Adrenal gland (tissue), 12 donors: ENCODE results near the gene BABAM2. TPM values are rescaled to one million over a fixed set of nuclear protein-coding genes. Genes with fewer than 3 reads are reported as not detected.
"Not testable (repeated sequence)": the region's sequence is repeated elsewhere in the genome, so short reads cannot be mapped to it uniquely, and the experiment has no call there.

Experiments used
- DNase-seq, 7 donors: peaks; one replicate each; pipeline ENCODE4 v3.0.0-alpha.2; 2019 to 2020
- H3K27ac ChIP-seq, 5 donors: fragments of 200-600 bp; sonication (generic) in 4 of 5; 1 replicate in 3 of 5; 2 replicates in 2 of 5; pipeline versions ENCODE4 v1.5.1 to v1.8.0; 2016 to 2020; ENCODE audit warnings: mild to moderate bottlenecking in 1 of 5
- H3K27me3 ChIP-seq: fragments of 200-600 bp; 2 replicates; pipeline ENCODE4 v1.8.0; 2021
- H3K36me3 ChIP-seq, 2 donors: fragments of 200-600 bp; replicated peaks in 1 of 2; 1 replicate in 1 of 2; 2 replicates in 1 of 2; pipeline versions ENCODE4 v1.5.1 to v1.8.0; 2018 to 2022
- H3K4me1 ChIP-seq, 2 donors: fragments of 200-600 bp; replicated peaks in 1 of 2; 1 replicate in 1 of 2; 2 replicates in 1 of 2; pipeline versions ENCODE4 v1.5.1 to v1.8.0; 2018 to 2021
- H3K4me3 ChIP-seq, 4 donors: fragments of 200-600 bp; sonication (generic) in 3 of 4; one replicate each; pipeline ENCODE4 v1.5.1; 2016 to 2018
- H3K9me3 ChIP-seq, 3 donors: fragments of 200-600 bp; sonication (generic) in 1 of 3; replicated peaks in 1 of 3; 1 replicate in 2 of 3; 2 replicates in 1 of 3; pipeline versions ENCODE4 v1.5.1 to v1.8.0; 2016 to 2021
- POLR2A ChIP-seq, 2 donors: fragments of 450-650 bp; IDR thresholded peaks; one replicate each; pipeline ENCODE4 v1.6.1; 2017; ENCODE audit warnings: antibody characterized with exemption in 2 of 2, mild to moderate bottlenecking in 2 of 2, moderate library complexity in 1 of 2
- WGBS, 4 donors: extraction: QIAGEN DNeasy Blood & Tissue Kit in 2 of 4; methylation state at CpG; one replicate each; pipeline versions ENCODE4 v1.1.5 to v1.1.7; 2013 to 2017; 5-methylcytosine and 5-hydroxymethylcytosine counted together
- intact Hi-C, 2 donors: fragments of 100-400 bp; cut with DNase I; formaldehyde crosslinking; loops; one replicate each; pipeline versions ENCODE4 v1.14.1 to v1.15.0; 2022 to 2023
- polyA plus RNA-seq, 3 donors: library from polyadenylated mRNA; stranded (reverse); fragments of 200-250 nt in 2 of 3; fragments of 350-450 nt in 1 of 3; fragmentation: Illumina TruSeq in 1 of 3; extraction: RNeasy Lipid Tissue Mini Kit (QIAGEN cat#74804) in 1 of 3; gene quantifications; one replicate each; pipeline ENCODE4 v1.2.3, GENCODE V29; 2013 to 2014
- total RNA-seq, 9 donors: library from RNA; depleted of rRNA in 4 of 9; stranded (reverse); fragments of >200 nt in 4 of 9; fragments of 120-200 nt in 1 of 9; fragmentation: NEBNext Ultra II Directional in 1 of 9; extraction: Animal tissue kit (Norgen Biotek cat#: 25700) in 1 of 9; gene quantifications; one replicate each; pipeline versions ENCODE4 v1.1.0 to v1.2.4, GENCODE V29; 2013 to 2023
- TF ChIP-seq, protein P1 (sequence below), 6 experiments: fragments of 450-650 bp in 4 of 6; fragments of 200-600 bp in 2 of 6; sonication (generic) in 1 of 6; IDR thresholded peaks; 1 replicate in 5 of 6; 2 replicates in 1 of 6; pipeline versions ENCODE4 v1.5.1 to v1.8.0; 2016 to 2021; ENCODE audit warnings: antibody characterized with exemption in 6 of 6, mild to moderate bottlenecking in 2 of 6, moderate library complexity in 1 of 6
- donor health status: healthy with polysubstance abuse.
- donor health status: Bipolar disorder and iron deficiency.
- donor health status: DM: yes; HTN: yes; CAD: no.
- donor health status: DM: no; HTN: no; CAD: no.
- donor health status: DM: no; HTN: no; CAD: no.
- donor health status: DM: yes; HTN: yes; CAD: no.

The BABAM2 gene
- total and polyA plus RNA-seq, 12 donors = 88.2 to 925 (median 357) TPM

DNA sequence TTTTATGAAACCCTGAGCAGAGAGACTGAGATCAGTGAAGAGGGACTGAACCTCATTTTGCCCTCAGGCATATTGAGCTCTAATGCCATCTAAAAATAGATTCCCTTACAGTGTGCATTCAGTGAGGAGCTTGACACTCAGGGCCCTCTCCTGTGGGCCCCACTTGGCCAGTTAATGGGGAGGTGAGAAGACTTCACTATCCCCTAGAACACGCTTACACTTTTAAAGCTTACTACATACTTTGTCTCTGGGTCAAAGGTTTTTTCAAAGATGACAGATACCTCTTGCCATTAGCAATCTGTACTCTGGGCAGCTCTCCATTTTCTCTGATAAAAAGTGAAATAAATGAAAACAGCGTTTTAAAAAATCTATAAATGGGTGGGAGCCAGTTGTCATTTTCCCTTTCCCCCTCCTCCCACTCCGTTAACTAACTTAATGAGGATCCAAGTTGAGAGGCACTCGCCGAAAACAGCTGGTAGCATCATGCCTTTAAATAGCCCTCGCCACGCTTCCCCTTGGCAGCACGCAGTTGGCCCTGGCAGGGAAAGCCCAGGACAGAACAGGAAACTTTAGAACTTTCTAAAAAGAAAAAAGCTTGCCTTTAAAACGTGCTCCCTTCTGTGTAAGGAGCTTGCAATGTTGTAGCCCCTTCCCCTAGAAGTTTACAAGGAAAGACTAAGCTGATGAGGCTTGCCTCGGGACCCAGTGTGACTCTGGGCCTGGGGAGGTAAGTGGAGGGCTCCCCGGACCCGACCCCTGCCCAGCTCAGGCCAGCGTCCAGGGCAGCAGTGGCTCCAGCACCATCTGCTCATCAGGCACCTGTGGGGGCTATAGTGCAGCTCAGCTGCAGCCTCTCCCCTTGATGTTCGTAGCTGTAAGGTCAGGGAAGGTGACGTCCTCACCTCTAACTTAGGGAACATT lies 443.3 kb downstream of the BABAM2 start:
- no peak overlapping the region for H3K4me3 ChIP-seq
- H3K27me3 ChIP-seq = no peaks in the 10 kb centered on the region
- WGBS, 4 donors = 63 to 71% (median 69%) methylated on average over 10 to 15 of the region's 15 CpGs
- H3K36me3 ChIP-seq = no peaks in the 10 kb centered on the region
- H3K9me3 ChIP-seq = no peaks in the 10 kb centered on the region
- TF ChIP-seq POLR2A (IDR thresholded peaks at IDR 0.05) = no peak
- TF ChIP-seq, protein P1, sequence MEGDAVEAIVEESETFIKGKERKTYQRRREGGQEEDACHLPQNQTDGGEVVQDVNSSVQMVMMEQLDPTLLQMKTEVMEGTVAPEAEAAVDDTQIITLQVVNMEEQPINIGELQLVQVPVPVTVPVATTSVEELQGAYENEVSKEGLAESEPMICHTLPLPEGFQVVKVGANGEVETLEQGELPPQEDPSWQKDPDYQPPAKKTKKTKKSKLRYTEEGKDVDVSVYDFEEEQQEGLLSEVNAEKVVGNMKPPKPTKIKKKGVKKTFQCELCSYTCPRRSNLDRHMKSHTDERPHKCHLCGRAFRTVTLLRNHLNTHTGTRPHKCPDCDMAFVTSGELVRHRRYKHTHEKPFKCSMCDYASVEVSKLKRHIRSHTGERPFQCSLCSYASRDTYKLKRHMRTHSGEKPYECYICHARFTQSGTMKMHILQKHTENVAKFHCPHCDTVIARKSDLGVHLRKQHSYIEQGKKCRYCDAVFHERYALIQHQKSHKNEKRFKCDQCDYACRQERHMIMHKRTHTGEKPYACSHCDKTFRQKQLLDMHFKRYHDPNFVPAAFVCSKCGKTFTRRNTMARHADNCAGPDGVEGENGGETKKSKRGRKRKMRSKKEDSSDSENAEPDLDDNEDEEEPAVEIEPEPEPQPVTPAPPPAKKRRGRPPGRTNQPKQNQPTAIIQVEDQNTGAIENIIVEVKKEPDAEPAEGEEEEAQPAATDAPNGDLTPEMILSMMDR (IDR thresholded peaks at IDR 0.05) = no peak
- DNase-seq = peak in 1 of 7 donors; percentile 31
- H3K27ac ChIP-seq = peak overlapping the region in 1 of 5 donors; percentile 57
- intact Hi-C loops = no loop called here
- H3K4me1 ChIP-seq = peaks cover 5 to 18% of the 10 kb centered on the region in 2 donors

DNA sequence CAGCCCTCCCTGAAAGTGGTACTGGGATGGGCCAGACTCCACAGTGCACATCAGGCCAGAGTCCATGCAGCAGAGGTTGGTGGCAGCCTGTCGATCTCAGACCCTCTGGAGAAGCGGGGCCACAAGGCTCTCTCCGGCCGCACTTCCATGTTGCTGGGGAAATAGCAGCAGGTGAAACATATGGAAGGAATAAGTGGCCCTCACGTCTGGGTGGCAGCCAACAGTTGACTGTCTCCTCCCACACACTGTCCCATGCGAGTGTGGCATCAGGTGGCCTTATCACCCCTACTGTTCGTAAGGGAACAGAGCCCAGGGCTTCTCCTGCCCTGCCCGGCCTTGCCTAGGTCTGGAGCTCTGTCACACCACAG lies 444.0 kb downstream of the BABAM2 start:
- peak overlapping the region in 1 of 5 donors; percentile 57 for H3K27ac ChIP-seq
- peaks cover 5 to 20% of the 10 kb centered on the region in 2 donors for H3K4me1 ChIP-seq
- WGBS, 4 donors = 90 to 100% (median 92%) methylated on average over 6 to 8 of the region's 8 CpGs
- intact Hi-C loops = no loop called here
- H3K36me3 ChIP-seq = no peaks in the 10 kb centered on the region
- H3K9me3 ChIP-seq = no peaks in the 10 kb centered on the region
- H3K27me3 ChIP-seq = no peaks in the 10 kb centered on the region
- TF ChIP-seq, protein P1 (IDR thresholded peaks at IDR 0.05) = no peak
- TF ChIP-seq POLR2A (IDR thresholded peaks at IDR 0.05) = no peak
- H3K4me3 ChIP-seq = no peak overlapping the region
- DNase-seq = peak in 1 of 7 donors; percentile 35

DNA sequence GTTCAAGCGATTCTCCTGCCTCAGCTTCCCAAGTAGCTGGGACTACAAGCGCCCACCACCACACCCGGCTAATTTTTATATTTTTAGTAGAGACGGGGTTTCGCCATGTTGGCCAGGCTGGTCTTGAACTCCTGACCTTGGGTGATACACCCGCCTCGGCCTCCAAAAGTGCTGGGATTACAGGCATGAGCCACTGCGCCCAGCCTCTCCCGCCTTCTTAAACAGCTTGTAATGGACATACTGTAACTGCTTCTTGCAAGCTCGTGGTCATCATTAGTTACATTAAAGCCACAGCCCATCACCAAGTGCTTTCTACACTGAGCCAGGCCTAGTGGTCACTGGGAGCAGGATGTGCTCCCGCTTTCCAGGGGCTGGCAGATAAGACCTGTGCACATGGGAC lies 444.7 kb downstream of the BABAM2 start:
- 92 to 98% (median 93%) methylated on average over 11 of the region's 11 CpGs for WGBS, 4 donors

DNA sequence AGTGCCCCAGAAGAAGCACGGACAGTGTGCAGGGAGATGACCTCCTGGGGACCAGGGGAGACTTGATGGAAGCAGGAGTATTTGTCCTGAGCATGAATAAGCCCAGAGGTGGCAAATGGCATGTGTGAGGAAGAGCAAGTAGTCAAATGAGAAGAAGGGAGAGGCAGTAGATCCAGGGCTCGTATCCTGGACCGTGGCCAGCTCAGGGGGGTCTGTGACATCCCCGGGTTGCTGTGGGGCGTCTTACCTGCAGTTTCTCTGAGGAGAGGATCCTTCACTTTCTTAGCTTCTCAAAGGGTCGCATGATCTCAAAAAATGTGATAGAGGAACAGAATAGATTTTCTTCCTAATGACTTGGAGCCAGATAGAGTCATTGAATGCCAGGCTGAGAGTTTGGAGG lies 445.1 kb downstream of the BABAM2 start:
- WGBS, 4 donors = 90 to 98% (median 94%) methylated on average over 6 of the region's 6 CpGs
- TF ChIP-seq, protein P1 (IDR thresholded peaks at IDR 0.05) = no peak
- no peak for TF ChIP-seq POLR2A (IDR thresholded peaks at IDR 0.05)
- no peaks in the 10 kb centered on the region for H3K27me3 ChIP-seq
- no peak overlapping the region for H3K27ac ChIP-seq
- H3K4me1 ChIP-seq = peaks cover 5 to 21% of the 10 kb centered on the region in 2 donors
- H3K9me3 ChIP-seq = no peaks in the 10 kb centered on the region
- peak in 1 of 7 donors; percentile 47 for DNase-seq
- no peaks in the 10 kb centered on the region for H3K36me3 ChIP-seq
- intact Hi-C loops = no loop called here
- H3K4me3 ChIP-seq = no peak overlapping the region

More for the DNA sequence above, 444.7 kb downstream of the BABAM2 start:
- H3K27ac ChIP-seq, H3K4me3 ChIP-seq, intact Hi-C loops, H3K36me3 ChIP-seq, H3K9me3 ChIP-seq, H3K27me3 ChIP-seq: not testable (repeated sequence)
- H3K4me1 ChIP-seq = peaks cover 5 to 20% of the 10 kb centered on the region in 2 donors
- peak in 2 of 7 donors; percentile 17 to 51 for DNase-seq
